ENCODE measurements around the gene PAOX. TPM values are rescaled to one million over a fixed set of nuclear protein-coding genes. Genes with fewer than 3 reads are reported as not detected.

PAOX gene
- total and polyA plus RNA-seq, 2 of the 13 experiments (the other 11 are each of a cell fraction or from before 2014, with no cell fraction given): 0.49 to 0.77 TPM

DNA sequence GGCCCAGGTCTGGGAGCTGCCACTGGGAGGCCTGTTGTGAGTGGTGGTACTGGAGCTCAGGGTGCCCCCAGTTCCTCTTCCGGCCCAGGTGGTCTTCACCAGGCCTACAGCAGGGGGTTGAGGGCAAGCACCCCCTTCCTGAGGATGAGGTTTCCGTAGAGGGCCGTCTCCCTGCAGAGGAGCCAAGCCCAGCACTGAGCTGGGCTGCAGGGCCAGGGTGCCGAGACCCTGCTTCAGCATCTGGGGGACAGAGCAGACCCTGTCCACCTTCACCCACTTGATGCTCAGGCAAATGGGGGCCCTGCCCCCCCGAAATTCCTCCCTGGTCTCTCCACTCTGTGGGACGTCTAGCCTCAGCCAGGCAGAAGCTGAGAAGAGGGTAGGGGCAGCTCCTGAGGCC, 23.8 kb upstream of the PAOX start:
- WGBS (ENCODE audit: low lambda C conversion rate): 100% methylated on average over 1 of the region's 6 CpGs
- Histone ChIP-seq H3K4me2 (ENCODE audit: low read depth, low read length) (no peak overlapping the region), H3K27me3 (ENCODE audit: control insufficient read depth in 1 of 2, insufficient read depth in 2 of 2, low read length in 2 of 2) (no peaks in the 10 kb centered on the region), H3K79me2 (ENCODE audit: insufficient read depth, low read length) (peaks cover 12% of the 10 kb centered on the region), H3K27ac (ENCODE audit: extremely low read length, insufficient read depth, low read length) (no peak overlapping the region), H3K9ac (ENCODE audit: insufficient read depth, low read depth, low read length) (no peak overlapping the region), H4K20me1 (ENCODE audit: insufficient read depth, low read length) (peaks cover 13% of the 10 kb centered on the region; the same call in 1 of the 2 replicates), H2AFZ (ENCODE audit: low read length) (no peak overlapping the region), H3K36me3 (replicated peaks in 1 of 2; ENCODE audit: control insufficient read depth in 1 of 2, insufficient read depth in 2 of 2, low read length in 2 of 2) (peaks cover 5 to 14% of the 10 kb centered on the region in 2 experiments; a peak in 3 of 5 replicates), H3K9me3 (ENCODE audit: low read length) (no peaks in the 10 kb centered on the region), H3K4me3 (replicated peaks in 1 of 3; ENCODE audit: insufficient read depth in 1 of 3, low read depth in 2 of 3, low read length in 3 of 3) (no peak overlapping the region), H3K4me1 (ENCODE audit: insufficient read depth, low read length) (peaks cover 39% of the 10 kb centered on the region)
- no TSS peak for BruUV-seq (replicated peaks)
- TF ChIP-seq RBFOX2 (IDR thresholded peaks at IDR 0.05; ENCODE audit: low read depth, low read length) (no peak), SMARCE1 (IDR thresholded peaks at IDR 0.05; ENCODE audit: borderline replicate concordance) (no peak), CBX5 (CRISPR knock-in tag; IDR thresholded peaks at IDR 0.05; ENCODE audit: borderline replicate concordance) (no peak), HOXA3 (CRISPR knock-in tag; IDR thresholded peaks at IDR 0.05) (no peak), ZBTB7A (CRISPR knock-in tag; IDR thresholded peaks at IDR 0.05) (no peak), ZNF160 (CRISPR knock-in tag; IDR thresholded peaks at IDR 0.05) (no peak), SMAD9 (CRISPR knock-in tag; IDR thresholded peaks at IDR 0.05) (no peak), CENPBD1 (CRISPR knock-in tag; IDR thresholded peaks at IDR 0.05; ENCODE audit: borderline replicate concordance, low read depth) (no peak), THYN1 (CRISPR knock-in tag; IDR thresholded peaks at IDR 0.05; ENCODE audit: borderline replicate concordance, low read depth) (no peak), SNAPC4 (CRISPR knock-in tag; IDR thresholded peaks at IDR 0.05) (no peak), SUZ12 (IDR thresholded peaks at IDR 0.05; ENCODE audit: low read depth, low read length) (no peak)
- TF ChIP-seq, protein P1, sequence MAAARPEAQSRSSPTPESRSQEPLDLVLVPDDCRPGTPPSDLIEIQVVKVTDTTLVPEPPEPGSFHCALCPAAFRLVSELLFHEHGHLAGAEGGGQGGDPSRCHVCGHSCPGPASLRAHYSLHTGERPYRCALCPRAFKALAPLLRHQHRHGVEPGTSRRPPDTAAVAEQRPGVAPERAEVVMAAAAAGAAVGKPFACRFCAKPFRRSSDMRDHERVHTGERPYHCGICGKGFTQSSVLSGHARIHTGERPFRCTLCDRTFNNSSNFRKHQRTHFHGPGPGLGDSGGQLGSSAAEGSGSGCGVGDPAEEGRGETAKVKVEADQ (CRISPR knock-in tag; IDR thresholded peaks at IDR 0.05; ENCODE audit: borderline replicate concordance): no peak
- TF ChIP-seq, protein P2, sequence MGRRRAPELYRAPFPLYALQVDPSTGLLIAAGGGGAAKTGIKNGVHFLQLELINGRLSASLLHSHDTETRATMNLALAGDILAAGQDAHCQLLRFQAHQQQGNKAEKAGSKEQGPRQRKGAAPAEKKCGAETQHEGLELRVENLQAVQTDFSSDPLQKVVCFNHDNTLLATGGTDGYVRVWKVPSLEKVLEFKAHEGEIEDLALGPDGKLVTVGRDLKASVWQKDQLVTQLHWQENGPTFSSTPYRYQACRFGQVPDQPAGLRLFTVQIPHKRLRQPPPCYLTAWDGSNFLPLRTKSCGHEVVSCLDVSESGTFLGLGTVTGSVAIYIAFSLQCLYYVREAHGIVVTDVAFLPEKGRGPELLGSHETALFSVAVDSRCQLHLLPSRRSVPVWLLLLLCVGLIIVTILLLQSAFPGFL (CRISPR knock-in tag; IDR thresholded peaks at IDR 0.05): no peak
- in situ Hi-C loops (cut with HindIII; ENCODE audit: extremely low pct_ligation_motif_present, low pct_unique_long_range_greater_than_20kb): no loop called here
- no peak for ATAC-seq
- FAIRE-seq: no peak
- DNase-seq (ENCODE audit: low spot score): no peak
- intact Hi-C loops (cut with micrococcal nuclease; ENCODE audit: unreplicated experiment): no loop called here
- ChIA-PET CTCF (ENCODE audit: low intra/inter-chr PET ratio, low total read pairs) (no interaction called here), POLR2A (interaction anchor here (1.5 to 5.1 kb wide), 2 partner anchors 8 to 18 kb away, joined by 3 to 124 read pairs; partner anchors contain the start of genes ECHS1 and PRAP1)

Measured in HepG2 (cell line).